ENCODE measurements around the gene BACH2. TPM values are rescaled to one million over a fixed set of nuclear protein-coding genes. Genes with fewer than 3 reads are reported as not detected.

Gene BACH2
- polyA plus RNA-seq, 1 donor (not counting 4 experiments of a cell fraction or from before 2014, with no cell fraction given): 0.50 TPM

GRCh38 chr6:90004511-90004910, 292.1 kb downstream of the BACH2 start:
- no peak for FAIRE-seq
- no peak overlapping the region for H2AFZ ChIP-seq (ENCODE audit: control insufficient read depth, low read length)
- no peak overlapping the region for H3K4me2 ChIP-seq (ENCODE audit: control insufficient read depth, extremely low read depth, insufficient read depth, low read depth, low read length)

GRCh38 chr6:90003941-90004340, 292.7 kb downstream of the BACH2 start:
- Histone ChIP-seq H3K27ac (ENCODE audit: control insufficient read depth, insufficient read depth, low read length) (no peak overlapping the region), H3K4me3 (ENCODE audit: control insufficient read depth in 2 of 3, extremely low read depth in 1 of 3, insufficient read depth in 2 of 3, low read depth in 1 of 3, low read length in 3 of 3) (no peak overlapping the region), H3K4me2 (ENCODE audit: control insufficient read depth, extremely low read depth, insufficient read depth, low read depth, low read length) (no peak overlapping the region), H3K9me3 (ENCODE audit: control insufficient read depth, low read depth, low read length) (no peaks in the 10 kb centered on the region), H3K27me3 (ENCODE audit: control insufficient read depth, extremely low read depth, insufficient read depth, low read length) (no peaks in the 10 kb centered on the region), H3K9me1 (ENCODE audit: control insufficient read depth, extremely low read depth, insufficient read depth, low read length) (no peaks in the 10 kb centered on the region), H3K36me3 (ENCODE audit: control insufficient read depth in 2 of 2, extremely low read depth in 1 of 2, insufficient read depth in 2 of 2, low read length in 2 of 2) (no peaks in the 10 kb centered on the region), H3K9ac (ENCODE audit: control insufficient read depth, extremely low read depth, insufficient read depth, low read length) (no peak overlapping the region), H3K4me1 (ENCODE audit: control insufficient read depth, extremely low read depth, insufficient read depth, low read length) (peaks cover 32% of the 10 kb centered on the region), H4K20me1 (ENCODE audit: control insufficient read depth, extremely low read depth, insufficient read depth, low read length) (no peaks in the 10 kb centered on the region), H2AFZ (ENCODE audit: control insufficient read depth, low read length) (no peak overlapping the region), H3K79me2 (ENCODE audit: control insufficient read depth, insufficient read depth, low read length) (no peaks in the 10 kb centered on the region)
- no peak for DNase-seq (ENCODE audit: low read depth, low spot score)
- dilution Hi-C loops (cut with MboI; ENCODE audit: extremely low pct_ligation_motif_present, low sequenced_read_pairs): no loop called here
- TF ChIP-seq EZH2 (IDR thresholded peaks at IDR 0.05; ENCODE audit: low read length) (no peak), CTCF (optimal IDR thresholded peaks at IDR 0.05 in 1 of 3, IDR thresholded peaks at IDR 0.05 in 1 of 3, conservative IDR thresholded peaks at IDR 0.05 in 1 of 3; ENCODE audit: extremely low read depth in 1 of 3, insufficient read depth in 2 of 3, low read length in 3 of 3) (no peak)
- FAIRE-seq: no peak

More at GRCh38 chr6:90004511-90004910, 292.1 kb downstream of the BACH2 start:
- no peak overlapping the region for H3K9ac ChIP-seq (ENCODE audit: control insufficient read depth, extremely low read depth, insufficient read depth, low read length)
- no peaks in the 10 kb centered on the region for H3K79me2 ChIP-seq (ENCODE audit: control insufficient read depth, insufficient read depth, low read length)
- no peak for DNase-seq (ENCODE audit: low read depth, low spot score)
- H3K36me3 ChIP-seq (ENCODE audit: control insufficient read depth in 2 of 2, extremely low read depth in 1 of 2, insufficient read depth in 2 of 2, low read length in 2 of 2): no peaks in the 10 kb centered on the region
- H3K27ac ChIP-seq (ENCODE audit: control insufficient read depth, insufficient read depth, low read length): no peak overlapping the region
- no peaks in the 10 kb centered on the region for H4K20me1 ChIP-seq (ENCODE audit: control insufficient read depth, extremely low read depth, insufficient read depth, low read length)
- TF ChIP-seq EZH2 (IDR thresholded peaks at IDR 0.05; ENCODE audit: low read length) (no peak), CTCF (optimal IDR thresholded peaks at IDR 0.05 in 1 of 3, IDR thresholded peaks at IDR 0.05 in 1 of 3, conservative IDR thresholded peaks at IDR 0.05 in 1 of 3; ENCODE audit: extremely low read depth in 1 of 3, insufficient read depth in 2 of 3, low read length in 3 of 3) (no peak)
- no peaks in the 10 kb centered on the region for H3K9me1 ChIP-seq (ENCODE audit: control insufficient read depth, extremely low read depth, insufficient read depth, low read length)
- H3K4me3 ChIP-seq (ENCODE audit: control insufficient read depth in 2 of 3, extremely low read depth in 1 of 3, insufficient read depth in 2 of 3, low read depth in 1 of 3, low read length in 3 of 3): no peak overlapping the region
- no peaks in the 10 kb centered on the region for H3K27me3 ChIP-seq (ENCODE audit: control insufficient read depth, extremely low read depth, insufficient read depth, low read length)
- H3K9me3 ChIP-seq (ENCODE audit: control insufficient read depth, low read depth, low read length): no peaks in the 10 kb centered on the region
- peaks cover 32% of the 10 kb centered on the region for H3K4me1 ChIP-seq (ENCODE audit: control insufficient read depth, extremely low read depth, insufficient read depth, low read length)
- dilution Hi-C loops (cut with MboI; ENCODE audit: extremely low pct_ligation_motif_present, low sequenced_read_pairs): no loop called here

All from keratinocyte (primary cell).